LNCAP (cell line): ENCODE results near the gene SMCP.

Source experiments
- CTCF ChIP-seq: fragments of 450-650 bp; IDR thresholded peaks from 2 replicates; pipeline ENCODE4 v1.5.1; 2017; ENCODE audit warnings: mild to moderate bottlenecking

The SMCP gene

GRCh38 chr1:152879559-152880198 is 1.6 kb downstream of the SMCP start:
- TF ChIP-seq CTCF, result no peak

- no peak for TF ChIP-seq CTCF
Observed at GRCh38 chr1:152880316-152880715, 2.2 kb downstream of the SMCP start.

- no peak for TF ChIP-seq CTCF
Observed at GRCh38 chr1:152880907-152881306, 2.8 kb downstream of the SMCP start.

- no peak for TF ChIP-seq CTCF
Observed at GRCh38 chr1:152884085-152884484, 6.0 kb downstream of the SMCP start.

GRCh38 chr1:152884506-152884905 is 6.4 kb downstream of the SMCP start:
- no peak for TF ChIP-seq CTCF

GRCh38 chr1:152884966-152885624 is 7.0 kb downstream of the SMCP start:
- TF ChIP-seq CTCF, result no peak

- TF ChIP-seq CTCF, result no peak
Observed at GRCh38 chr1:152886085-152886484, 8.0 kb downstream of the SMCP start.
